HepG2 (cell line): ENCODE measurements around the gene PHACTR1. TPM values are rescaled to one million over a fixed set of nuclear protein-coding genes. Genes with fewer than 3 reads are reported as not detected.

Experiments
- ATAC-seq: fragments of 200-7000 bp; cut with Tn5 transposase; 3 replicates; pipeline ENCODE4 v1.9.1; 2020; ENCODE audit warnings: mild to moderate bottlenecking, moderate library complexity
- BruUV-seq: library from RNA; stranded (reverse); fragments of 400-500 nt; replicated peaks from 2 replicates; lab custom pipeline; 2021; lab: Mats Ljungman, UMichigan
- CTCF ChIA-PET: fragments of 300-600 bp; formaldehyde crosslinking; extraction: SDS; loops from one replicate; lab custom pipeline; 2021; ENCODE audit warnings: low total read pairs, inconsistent platforms, low intra/inter-chr PET ratio; lab: Yijun Ruan, JAX
- POLR2A ChIA-PET: fragments of 350-600 bp; sonication (Branson Sonifier 250); formaldehyde crosslinking; loops from one replicate; lab custom pipeline; 2020; ENCODE audit warnings: antibody characterized with exemption, inconsistent platforms; lab: Yijun Ruan, JAX
- DNase-seq: peaks from one replicate; pipeline ENCODE4 v3.0.0-alpha.2; 2015; ENCODE audit warnings: low spot score
- FAIRE-seq: peaks from 3 replicates; lab custom pipeline; 2011; peaks lifted over from hg19 to GRCh38; lab: Jason Lieb, UNC
- H2AFZ ChIP-seq: one replicate; pipeline ENCODE4 v1.6.1; 2011; ENCODE audit warnings: low read length, inconsistent platforms
- H3K27ac ChIP-seq: fragments of 300-600 bp; 3 replicates; pipeline ENCODE4 v1.8.0; 2011; ENCODE audit warnings: mixed run types, mild to moderate bottlenecking, mixed read lengths, low read length, inconsistent platforms; ENCODE audit not compliant: insufficient read depth; ENCODE audit errors: extremely low read length
- H3K27me3 ChIP-seq, 2 experiments: fragments of 200-600 bp in 1 of 2; 2 replicates in 1 of 2; 3 replicates in 1 of 2; pipeline versions ENCODE4 v1.6.0 to v1.8.0; 2011; ENCODE audit warnings: low read length in 2 of 2, mild to moderate bottlenecking in 2 of 2, moderate library complexity in 2 of 2, inconsistent platforms in 1 of 2; ENCODE audit not compliant: insufficient read depth in 2 of 2, control insufficient read depth in 1 of 2
- H3K36me3 ChIP-seq, 2 experiments: fragments of 200-600 bp in 1 of 2; replicated peaks in 1 of 2; 2 replicates in 1 of 2; 3 replicates in 1 of 2; pipeline versions ENCODE4 v1.5.1 to v1.8.0; 2011; ENCODE audit warnings: low read length in 2 of 2, inconsistent platforms in 1 of 2; ENCODE audit not compliant: insufficient read depth in 2 of 2, control insufficient read depth in 1 of 2
- H3K4me1 ChIP-seq: 2 replicates; pipeline ENCODE4 v1.5.1; 2012; ENCODE audit warnings: low read length, inconsistent platforms; ENCODE audit not compliant: insufficient read depth
- H3K4me2 ChIP-seq: 2 replicates; pipeline ENCODE4 v1.6.0; 2011; ENCODE audit warnings: low read depth, low read length, inconsistent platforms
- H3K4me3 ChIP-seq, 3 experiments: fragments of 200-600 bp in 1 of 3; sonication (generic), shearing (Covaris generic) in 1 of 3; replicated peaks in 1 of 3; 2 replicates each; pipeline ENCODE4 v1.5.1; 2011 to 2016; ENCODE audit warnings: low read length in 3 of 3, inconsistent platforms in 2 of 3, low read depth in 2 of 3, mild to moderate bottlenecking in 2 of 3, control low read depth in 1 of 3, mixed read lengths in 1 of 3; ENCODE audit not compliant: insufficient read depth in 1 of 3
- H3K79me2 ChIP-seq: one replicate; pipeline ENCODE4 v1.6.1; 2011; ENCODE audit warnings: low read length, inconsistent platforms; ENCODE audit not compliant: insufficient read depth
- H3K9ac ChIP-seq: 2 replicates; pipeline ENCODE4 v1.6.0; 2011; ENCODE audit warnings: mild to moderate bottlenecking, low read depth, low read length, inconsistent platforms; ENCODE audit not compliant: insufficient read depth
- H3K9me3 ChIP-seq: 2 replicates; pipeline ENCODE4 v1.5.1; 2012; ENCODE audit warnings: mild to moderate bottlenecking, low read length
- H4K20me1 ChIP-seq: 2 replicates; pipeline ENCODE4 v1.6.0; 2011; ENCODE audit warnings: inconsistent platforms, mild to moderate bottlenecking, low read length, moderate library complexity; ENCODE audit not compliant: insufficient read depth
- ADNP ChIP-seq: sonication (generic); formaldehyde crosslinking; IDR thresholded peaks from 2 replicates; pipeline ENCODE4 v1.4.0; 2020; ENCODE audit warnings: missing genetic modification reagents
- DMAP1 ChIP-seq: IDR thresholded peaks from 2 replicates; pipeline ENCODE4 v1.6.1; 2016
- ELF4 ChIP-seq: sonication (generic); formaldehyde crosslinking; IDR thresholded peaks from 2 replicates; pipeline ENCODE4 v1.5.0; 2020; ENCODE audit warnings: missing genetic modification reagents, mild to moderate bottlenecking, moderate library complexity, borderline replicate concordance
- HHEX ChIP-seq: IDR thresholded peaks from 2 replicates; pipeline ENCODE4 v1.6.1; 2016; ENCODE audit warnings: control low read depth
- SOX5 ChIP-seq: IDR thresholded peaks from 2 replicates; pipeline ENCODE4 v1.6.1; 2016; ENCODE audit warnings: borderline replicate concordance
- THAP9 ChIP-seq: sonication (generic); formaldehyde crosslinking; IDR thresholded peaks from 2 replicates; pipeline ENCODE4; 2020; ENCODE audit warnings: missing genetic modification reagents, mild to moderate bottlenecking, borderline replicate concordance
- ZFYVE20 ChIP-seq: sonication (generic); formaldehyde crosslinking; IDR thresholded peaks from 2 replicates; pipeline ENCODE4 v1.8.0; 2023; ENCODE audit warnings: low read depth, mild to moderate bottlenecking, moderate library complexity, missing genetic modification reagents, borderline replicate concordance
- ZNF12 ChIP-seq: sonication (generic); formaldehyde crosslinking; IDR thresholded peaks from 2 replicates; pipeline ENCODE4 v1.5.0; 2020; ENCODE audit warnings: missing genetic modification reagents
- ZNF788 ChIP-seq: sonication (generic); formaldehyde crosslinking; IDR thresholded peaks from 2 replicates; pipeline ENCODE4 v1.5.0; 2020; ENCODE audit warnings: mild to moderate bottlenecking, missing genetic modification reagents, borderline replicate concordance
- ZSCAN22 ChIP-seq: sonication (generic); formaldehyde crosslinking; IDR thresholded peaks from 2 replicates; pipeline ENCODE4 v1.4.0; 2020; ENCODE audit warnings: mild to moderate bottlenecking, missing genetic modification reagents
- WGBS: methylation state at CpG from one replicate; pipeline ENCODE4 v1.1.6; 2017; ENCODE audit warnings: low lambda C conversion rate; 5-methylcytosine and 5-hydroxymethylcytosine counted together
- in situ Hi-C: cut with HindIII; loops from 2 replicates; pipeline ENCODE4 v1.10.0; 2017; ENCODE audit warnings: low pct_unique_long_range_greater_than_20kb; ENCODE audit not compliant: extremely low pct_ligation_motif_present
- intact Hi-C: fragments of 100-400 bp; cut with micrococcal nuclease; formaldehyde crosslinking; loops from one replicate; pipeline ENCODE4 v1.10.0; 2022; ENCODE audit not compliant: unreplicated experiment
- polyA plus RNA-seq, 8 experiments: library from polyadenylated mRNA; depleted of rRNA in 3 of 8; stranded (reverse) in 7 of 8; unstranded in 1 of 8; fragments of >200 nt; fragmentation: Illumina TruSeq in 4 of 8; extraction: Trizol in 4 of 8; gene quantifications; 2 replicates each; pipeline versions ENCODE4 v1.2.1 to v1.2.3, GENCODE V29; 2011 to 2016; ENCODE audit warnings: low read depth in 4 of 8, missing spikeins in 1 of 8, mixed read lengths in 1 of 8; ENCODE audit not compliant: insufficient read depth in 1 of 8
- total RNA-seq, 5 experiments: library from RNA; depleted of rRNA; stranded (reverse); fragments of >200 nt; fragmentation: Illumina TruSeq; extraction: Trizol; gene quantifications; 2 replicates each; pipeline ENCODE4 v1.2.3, GENCODE V29; 2016; ENCODE audit warnings: low read depth in 1 of 5
- TF ChIP-seq, protein P1 (sequence below): sonication (generic); formaldehyde crosslinking; IDR thresholded peaks from 2 replicates; pipeline ENCODE4 v1.4.0; 2020; ENCODE audit warnings: mild to moderate bottlenecking, missing genetic modification reagents

PHACTR1 gene
- total and polyA plus RNA-seq, 2 of the 13 experiments (the other 11 are each of a cell fraction or from before 2014, with no cell fraction given): 0.09 TPM; not detected in 1

- peaks cover 13% of the 10 kb centered on the region for H3K4me1 ChIP-seq
- H3K4me3 ChIP-seq: no peak overlapping the region
- no peak overlapping the region for H3K4me2 ChIP-seq
- no peaks in the 10 kb centered on the region for H3K79me2 ChIP-seq
- 50% methylated on average over 1 of the region's 1 CpG for WGBS
- H3K36me3 ChIP-seq: no peaks in the 10 kb centered on the region
- H3K27me3 ChIP-seq: peaks cover 0 to under 1% of the 10 kb centered on the region in 2 experiments; a peak in 1 of 5 replicates
- ChIA-PET CTCF (no interaction called here), POLR2A (no interaction called here)
- H3K27ac ChIP-seq: no peak overlapping the region
- no peak for DNase-seq
- no peaks in the 10 kb centered on the region for H3K9me3 ChIP-seq
- no peak overlapping the region for H2AFZ ChIP-seq
- FAIRE-seq: no peak
- no peak overlapping the region for H3K9ac ChIP-seq
- TF ChIP-seq ZSCAN22: no peak
- no peak for TF ChIP-seq ADNP (CRISPR knock-in tag)
- TF ChIP-seq ZFYVE20 (CRISPR knock-in tag): no peak
- TF ChIP-seq, protein P1, sequence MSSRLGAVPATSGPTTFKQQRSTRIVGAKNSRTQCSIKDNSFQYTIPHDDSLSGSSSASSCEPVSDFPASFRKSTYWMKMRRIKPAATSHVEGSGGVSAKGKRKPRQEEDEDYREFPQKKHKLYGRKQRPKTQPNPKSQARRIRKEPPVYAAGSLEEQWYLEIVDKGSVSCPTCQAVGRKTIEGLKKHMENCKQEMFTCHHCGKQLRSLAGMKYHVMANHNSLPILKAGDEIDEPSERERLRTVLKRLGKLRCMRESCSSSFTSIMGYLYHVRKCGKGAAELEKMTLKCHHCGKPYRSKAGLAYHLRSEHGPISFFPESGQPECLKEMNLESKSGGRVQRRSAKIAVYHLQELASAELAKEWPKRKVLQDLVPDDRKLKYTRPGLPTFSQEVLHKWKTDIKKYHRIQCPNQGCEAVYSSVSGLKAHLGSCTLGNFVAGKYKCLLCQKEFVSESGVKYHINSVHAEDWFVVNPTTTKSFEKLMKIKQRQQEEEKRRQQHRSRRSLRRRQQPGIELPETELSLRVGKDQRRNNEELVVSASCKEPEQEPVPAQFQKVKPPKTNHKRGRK (CRISPR knock-in tag): no peak
- TF ChIP-seq HHEX: no peak
- no peak for TF ChIP-seq DMAP1
- TF ChIP-seq SOX5 (CRISPR knock-in tag): no peak
- no peak for TF ChIP-seq ELF4 (CRISPR knock-in tag)
- no peak for TF ChIP-seq ZNF788
- no peak for TF ChIP-seq THAP9 (CRISPR knock-in tag)
- no peak for TF ChIP-seq ZNF12 (CRISPR knock-in tag)
- in situ Hi-C loops (no loop called here), intact Hi-C loops (no loop called here)
- no TSS peak for BruUV-seq
- no peaks in the 10 kb centered on the region for H4K20me1 ChIP-seq
- ATAC-seq: no peak
Observed at GRCh38 chr6:13233106-13233505, 516.5 kb downstream of the PHACTR1 start.
